ENCODE results near the gene PITPNC1. TPM values are rescaled to one million over a fixed set of nuclear protein-coding genes. Genes with fewer than 3 reads are reported as not detected.
"Not testable (repeated sequence)": the region's sequence is repeated elsewhere in the genome, so short reads cannot be mapped to it uniquely, and the experiment has no call there.

PITPNC1 gene
- polyA plus RNA-seq, 1 donor from 2014 or later, result 18.8 TPM

DNA sequence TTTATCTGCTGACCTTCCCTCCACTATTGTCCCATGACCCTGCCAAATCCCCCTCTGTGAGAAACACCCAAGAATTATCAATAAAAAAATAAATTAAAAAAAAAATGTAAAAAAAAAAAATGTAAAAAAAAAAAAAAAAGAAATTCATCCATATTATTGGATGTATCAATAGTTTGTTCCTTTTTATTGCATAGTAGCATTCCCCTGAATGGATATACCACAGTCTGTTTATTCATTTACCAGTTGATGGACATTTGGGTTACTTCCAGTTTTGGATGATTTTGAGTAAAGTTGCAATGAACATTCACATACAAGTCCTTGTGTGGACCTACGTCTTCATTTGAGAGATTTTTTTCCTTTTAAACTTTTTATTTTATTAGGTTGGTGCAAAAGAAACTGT is 94.0 kb downstream of the PITPNC1 start:
- TF ChIP-seq, protein P1, sequence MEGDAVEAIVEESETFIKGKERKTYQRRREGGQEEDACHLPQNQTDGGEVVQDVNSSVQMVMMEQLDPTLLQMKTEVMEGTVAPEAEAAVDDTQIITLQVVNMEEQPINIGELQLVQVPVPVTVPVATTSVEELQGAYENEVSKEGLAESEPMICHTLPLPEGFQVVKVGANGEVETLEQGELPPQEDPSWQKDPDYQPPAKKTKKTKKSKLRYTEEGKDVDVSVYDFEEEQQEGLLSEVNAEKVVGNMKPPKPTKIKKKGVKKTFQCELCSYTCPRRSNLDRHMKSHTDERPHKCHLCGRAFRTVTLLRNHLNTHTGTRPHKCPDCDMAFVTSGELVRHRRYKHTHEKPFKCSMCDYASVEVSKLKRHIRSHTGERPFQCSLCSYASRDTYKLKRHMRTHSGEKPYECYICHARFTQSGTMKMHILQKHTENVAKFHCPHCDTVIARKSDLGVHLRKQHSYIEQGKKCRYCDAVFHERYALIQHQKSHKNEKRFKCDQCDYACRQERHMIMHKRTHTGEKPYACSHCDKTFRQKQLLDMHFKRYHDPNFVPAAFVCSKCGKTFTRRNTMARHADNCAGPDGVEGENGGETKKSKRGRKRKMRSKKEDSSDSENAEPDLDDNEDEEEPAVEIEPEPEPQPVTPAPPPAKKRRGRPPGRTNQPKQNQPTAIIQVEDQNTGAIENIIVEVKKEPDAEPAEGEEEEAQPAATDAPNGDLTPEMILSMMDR (IDR thresholded peaks at IDR 0.05; ENCODE audit: poor library complexity, severe bottlenecking), result no peak
- no peak for TF ChIP-seq TAF1 (IDR thresholded peaks at IDR 0.05; ENCODE audit: low read depth)
- TF ChIP-seq RAD21 (conservative IDR thresholded peaks at IDR 0.05), result no peak
- no peak for TF ChIP-seq EP300 (conservative IDR thresholded peaks at IDR 0.05; ENCODE audit: poor library complexity, severe bottlenecking)
- no peak for TF ChIP-seq POLR2AphosphoS5 (IDR thresholded peaks at IDR 0.05)
- no peak for TF ChIP-seq EZH2 (IDR thresholded peaks at IDR 0.05; ENCODE audit: borderline replicate concordance, insufficient read depth, low read length, poor library complexity, severe bottlenecking)
- TF ChIP-seq, protein P2, sequence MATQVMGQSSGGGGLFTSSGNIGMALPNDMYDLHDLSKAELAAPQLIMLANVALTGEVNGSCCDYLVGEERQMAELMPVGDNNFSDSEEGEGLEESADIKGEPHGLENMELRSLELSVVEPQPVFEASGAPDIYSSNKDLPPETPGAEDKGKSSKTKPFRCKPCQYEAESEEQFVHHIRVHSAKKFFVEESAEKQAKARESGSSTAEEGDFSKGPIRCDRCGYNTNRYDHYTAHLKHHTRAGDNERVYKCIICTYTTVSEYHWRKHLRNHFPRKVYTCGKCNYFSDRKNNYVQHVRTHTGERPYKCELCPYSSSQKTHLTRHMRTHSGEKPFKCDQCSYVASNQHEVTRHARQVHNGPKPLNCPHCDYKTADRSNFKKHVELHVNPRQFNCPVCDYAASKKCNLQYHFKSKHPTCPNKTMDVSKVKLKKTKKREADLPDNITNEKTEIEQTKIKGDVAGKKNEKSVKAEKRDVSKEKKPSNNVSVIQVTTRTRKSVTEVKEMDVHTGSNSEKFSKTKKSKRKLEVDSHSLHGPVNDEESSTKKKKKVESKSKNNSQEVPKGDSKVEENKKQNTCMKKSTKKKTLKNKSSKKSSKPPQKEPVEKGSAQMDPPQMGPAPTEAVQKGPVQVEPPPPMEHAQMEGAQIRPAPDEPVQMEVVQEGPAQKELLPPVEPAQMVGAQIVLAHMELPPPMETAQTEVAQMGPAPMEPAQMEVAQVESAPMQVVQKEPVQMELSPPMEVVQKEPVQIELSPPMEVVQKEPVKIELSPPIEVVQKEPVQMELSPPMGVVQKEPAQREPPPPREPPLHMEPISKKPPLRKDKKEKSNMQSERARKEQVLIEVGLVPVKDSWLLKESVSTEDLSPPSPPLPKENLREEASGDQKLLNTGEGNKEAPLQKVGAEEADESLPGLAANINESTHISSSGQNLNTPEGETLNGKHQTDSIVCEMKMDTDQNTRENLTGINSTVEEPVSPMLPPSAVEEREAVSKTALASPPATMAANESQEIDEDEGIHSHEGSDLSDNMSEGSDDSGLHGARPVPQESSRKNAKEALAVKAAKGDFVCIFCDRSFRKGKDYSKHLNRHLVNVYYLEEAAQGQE (IDR thresholded peaks at IDR 0.05; ENCODE audit: borderline replicate concordance), result no peak
- no peak for TF ChIP-seq SMC3 (conservative IDR thresholded peaks at IDR 0.05; ENCODE audit: poor library complexity)
- Histone ChIP-seq H3K4me2 (ENCODE audit: low read length) (no peak overlapping the region), H3K9ac (ENCODE audit: low read length) (no peak overlapping the region), H3K9me3 (ENCODE audit: low read length) (no peaks in the 10 kb centered on the region), H3F3A (ENCODE audit: insufficient read depth, low read length, poor library complexity, severe bottlenecking) (no peaks in the 10 kb centered on the region), H2AFZ (ENCODE audit: low read depth, low read length) (no peak overlapping the region), H3K79me2 (replicated peaks; ENCODE audit: insufficient read depth, low read length) (peaks cover 6% of the 10 kb centered on the region), H4K20me1 (ENCODE audit: insufficient read depth) (no peaks in the 10 kb centered on the region), H3K27ac (ENCODE audit: low read length) (no peak overlapping the region), H3K27me3 (ENCODE audit: insufficient read depth, low read depth, low read length) (no peaks in the 10 kb centered on the region), H3K9me2 (ENCODE audit: insufficient read depth, low read length) (no peaks in the 10 kb centered on the region), H3K4me3 (ENCODE audit: low read length) (no peak overlapping the region), H3K36me3 (ENCODE audit: insufficient read depth, low read length) (no peaks in the 10 kb centered on the region)

DNA sequence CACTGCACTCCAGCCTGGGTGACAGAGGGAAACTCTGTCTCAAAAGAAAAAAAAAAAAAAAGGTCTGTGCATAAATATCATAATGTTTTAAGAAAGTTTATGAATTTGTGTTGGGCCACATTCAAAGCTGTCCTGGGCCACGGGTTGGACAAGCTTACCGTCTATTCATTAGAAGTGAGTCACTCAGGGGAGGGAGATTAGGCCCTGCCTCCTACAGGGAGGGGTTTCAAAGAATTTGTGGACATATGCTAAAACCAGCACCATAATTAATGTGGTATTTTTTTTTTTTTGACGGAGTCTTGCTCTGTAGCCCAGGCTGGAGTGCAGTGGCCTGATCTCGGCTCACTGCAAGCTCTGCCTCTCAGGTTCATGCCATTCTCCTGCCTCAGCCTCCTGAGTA is 95.5 kb downstream of the PITPNC1 start:
- H3K9ac ChIP-seq (ENCODE audit: low read length); H4K20me1 ChIP-seq (ENCODE audit: insufficient read depth); H3K4me3 ChIP-seq (ENCODE audit: low read length); H3K36me3 ChIP-seq (ENCODE audit: insufficient read depth, low read length); H3K9me3 ChIP-seq (ENCODE audit: low read length); H3K9me2 ChIP-seq (ENCODE audit: insufficient read depth, low read length); H2AFZ ChIP-seq (ENCODE audit: low read depth, low read length); H3F3A ChIP-seq (ENCODE audit: insufficient read depth, low read length, poor library complexity, severe bottlenecking); H3K27ac ChIP-seq (ENCODE audit: low read length); H3K4me2 ChIP-seq (ENCODE audit: low read length); H3K79me2 ChIP-seq (replicated peaks; ENCODE audit: insufficient read depth, low read length); H3K27me3 ChIP-seq (ENCODE audit: insufficient read depth, low read depth, low read length): not testable (repeated sequence)

DNA sequence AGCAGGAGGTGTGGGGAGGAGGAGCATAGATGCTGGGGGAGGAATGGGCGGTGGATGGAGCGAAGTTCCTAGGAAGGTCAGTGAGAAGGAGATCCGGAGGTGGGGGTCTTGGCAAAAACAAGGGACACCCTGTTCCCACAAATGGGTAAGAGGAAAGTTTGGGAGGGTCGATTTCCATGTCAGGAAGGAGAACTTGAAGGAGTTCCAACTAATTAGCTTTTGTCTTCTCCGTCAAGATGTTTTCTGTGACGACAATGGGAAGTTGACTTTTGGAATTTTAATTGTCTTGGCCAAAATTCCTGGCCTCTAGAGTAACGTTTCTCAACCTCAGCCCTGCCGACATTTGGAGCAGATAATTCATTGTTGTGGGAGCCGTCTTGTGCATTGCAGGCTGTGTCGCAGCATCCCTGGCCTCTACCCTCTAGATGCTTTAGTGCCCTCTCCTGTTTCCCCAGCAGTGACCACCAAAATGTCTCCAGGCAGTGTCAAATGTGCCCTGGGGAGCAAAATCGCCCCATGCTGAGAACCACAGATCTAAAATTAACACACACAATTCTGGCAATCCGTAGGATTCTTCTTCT is 97.1 kb downstream of the PITPNC1 start:
- Histone ChIP-seq H3F3A (ENCODE audit: insufficient read depth, low read length, poor library complexity, severe bottlenecking) (peaks cover 4% of the 10 kb centered on the region), H4K20me1 (ENCODE audit: insufficient read depth) (no peaks in the 10 kb centered on the region), H2AFZ (ENCODE audit: low read depth, low read length) (no peak overlapping the region), H3K9me2 (ENCODE audit: insufficient read depth, low read length) (no peaks in the 10 kb centered on the region), H3K9me3 (ENCODE audit: low read length) (no peaks in the 10 kb centered on the region), H3K27ac (ENCODE audit: low read length) (no peak overlapping the region), H3K36me3 (ENCODE audit: insufficient read depth, low read length) (no peaks in the 10 kb centered on the region), H3K4me2 (ENCODE audit: low read length) (no peak overlapping the region), H3K79me2 (replicated peaks; ENCODE audit: insufficient read depth, low read length) (peaks cover 6% of the 10 kb centered on the region), H3K9ac (ENCODE audit: low read length) (no peak overlapping the region), H3K4me3 (ENCODE audit: low read length) (no peak overlapping the region), H3K27me3 (ENCODE audit: insufficient read depth, low read depth, low read length) (no peaks in the 10 kb centered on the region)
- TF ChIP-seq, protein P2 (IDR thresholded peaks at IDR 0.05; ENCODE audit: borderline replicate concordance), result no peak
- TF ChIP-seq, protein P1 (IDR thresholded peaks at IDR 0.05; ENCODE audit: poor library complexity, severe bottlenecking), result no peak
- TF ChIP-seq TAF1 (IDR thresholded peaks at IDR 0.05; ENCODE audit: low read depth), result no peak
- no peak for TF ChIP-seq MXI1 (conservative IDR thresholded peaks at IDR 0.05; ENCODE audit: poor library complexity, severe bottlenecking)
- TF ChIP-seq RAD21 (conservative IDR thresholded peaks at IDR 0.05), result no peak
- TF ChIP-seq SMC3 (conservative IDR thresholded peaks at IDR 0.05; ENCODE audit: poor library complexity), result no peak
- TF ChIP-seq POLR2AphosphoS5 (IDR thresholded peaks at IDR 0.05), result no peak
- TF ChIP-seq EZH2 (IDR thresholded peaks at IDR 0.05; ENCODE audit: borderline replicate concordance, insufficient read depth, low read length, poor library complexity, severe bottlenecking), result no peak

All from neural cell (in vitro differentiated cells).